H9 (cell line): ENCODE measurements around the gene SLC24A3. TPM values are rescaled to one million over a fixed set of nuclear protein-coding genes. Genes with fewer than 3 reads are reported as not detected.

Experiments used
- DNase-seq: peaks from one replicate; pipeline ENCODE4 v3.0.0-alpha.2; 2017
- H2AFZ ChIP-seq: one replicate; pipeline ENCODE4 v1.6.1; 2013; ENCODE audit warnings: mild to moderate bottlenecking, low read length, control low read depth, moderate library complexity
- H2AK5ac ChIP-seq: 2 replicates; pipeline ENCODE4 v1.6.1; 2013; ENCODE audit warnings: low read length, control low read depth, mixed read lengths; ENCODE audit not compliant: insufficient read length
- H2BK120ac ChIP-seq: one replicate; pipeline ENCODE4 v1.6.1; 2013; ENCODE audit warnings: low read depth, mild to moderate bottlenecking, low read length, control low read depth, inconsistent platforms; ENCODE audit not compliant: poor library complexity, severe bottlenecking
- H2BK12ac ChIP-seq: 2 replicates; pipeline ENCODE4 v1.6.1; 2013; ENCODE audit warnings: low read length, control low read depth, mixed read lengths, low read depth; ENCODE audit not compliant: insufficient read length
- H2BK15ac ChIP-seq: 2 replicates; pipeline ENCODE4 v1.6.1; 2013; ENCODE audit warnings: low read depth, low read length, control low read depth
- H2BK20ac ChIP-seq: one replicate; pipeline ENCODE4 v1.6.1; 2013; ENCODE audit warnings: low read depth, mild to moderate bottlenecking, low read length, control low read depth, inconsistent platforms; ENCODE audit not compliant: poor library complexity, severe bottlenecking
- H2BK5ac ChIP-seq: 2 replicates; pipeline ENCODE4 v1.6.1; 2013; ENCODE audit warnings: low read length, control low read depth, mixed read lengths; ENCODE audit not compliant: insufficient read length
- H3K14ac ChIP-seq: 2 replicates; pipeline ENCODE4 v1.6.1; 2013; ENCODE audit warnings: low read length, control low read depth; ENCODE audit not compliant: insufficient read depth
- H3K18ac ChIP-seq: 2 replicates; pipeline ENCODE4 v1.6.1; 2013; ENCODE audit warnings: low read depth, mild to moderate bottlenecking, mixed read lengths, low read length, control low read depth; ENCODE audit not compliant: insufficient read length
- H3K23ac ChIP-seq: 2 replicates; pipeline ENCODE4 v1.6.1; 2013; ENCODE audit warnings: low read length, control low read depth, mixed read lengths, low read depth; ENCODE audit not compliant: insufficient read length
- H3K23me2 ChIP-seq: 2 replicates; pipeline ENCODE4 v1.6.1; 2013; ENCODE audit warnings: low read depth, mild to moderate bottlenecking, mixed read lengths, low read length, control low read depth; ENCODE audit not compliant: insufficient read length, poor library complexity, severe bottlenecking
- H3K27ac ChIP-seq: 2 replicates; pipeline ENCODE4 v1.5.1; 2013; ENCODE audit warnings: low read length, control low read depth, mixed read lengths, low read depth; ENCODE audit not compliant: insufficient read length
- H3K27me3 ChIP-seq: 2 replicates; pipeline ENCODE4 v1.6.1; 2013; ENCODE audit warnings: low read length, control low read depth, inconsistent platforms; ENCODE audit not compliant: insufficient read depth
- H3K4ac ChIP-seq: 2 replicates; pipeline ENCODE4 v1.6.1; 2013; ENCODE audit warnings: low read depth, mild to moderate bottlenecking, control low read depth, inconsistent platforms, low read length, moderate library complexity
- H3K4me1 ChIP-seq: 2 replicates; pipeline ENCODE4 v1.6.1; 2013; ENCODE audit warnings: low read length, control low read depth, inconsistent platforms; ENCODE audit not compliant: insufficient read depth
- H3K4me2 ChIP-seq: 2 replicates; pipeline ENCODE4 v1.6.1; 2013; ENCODE audit warnings: low read length, control low read depth, mixed read lengths; ENCODE audit not compliant: insufficient read length, insufficient read depth
- H3K56ac ChIP-seq: 2 replicates; pipeline ENCODE4 v1.6.1; 2013; ENCODE audit warnings: low read depth, mild to moderate bottlenecking, mixed read lengths, low read length, control low read depth; ENCODE audit not compliant: insufficient read length
- H3K79me1 ChIP-seq: 2 replicates; pipeline ENCODE4 v1.6.1; 2013; ENCODE audit warnings: low read depth, mild to moderate bottlenecking, moderate library complexity, low read length, control low read depth, inconsistent platforms; ENCODE audit not compliant: insufficient read depth, poor library complexity, severe bottlenecking
- H3K79me2 ChIP-seq: 2 replicates; pipeline ENCODE4 v1.6.1; 2013; ENCODE audit warnings: low read length, control low read depth, inconsistent platforms; ENCODE audit not compliant: insufficient read depth
- H3K9ac ChIP-seq: 2 replicates; pipeline ENCODE4 v1.6.1; 2013; ENCODE audit warnings: low read length, control low read depth, mixed read lengths; ENCODE audit not compliant: insufficient read length; ENCODE audit errors: extremely low read depth
- H3K9me3 ChIP-seq: one replicate; pipeline ENCODE4 v1.6.1; 2013; ENCODE audit warnings: low read depth, low read length, inconsistent platforms; ENCODE audit not compliant: control insufficient read depth
- H3T11ph ChIP-seq: one replicate; pipeline ENCODE4 v1.6.1; 2013; ENCODE audit warnings: mild to moderate bottlenecking, low read length, control low read depth, inconsistent platforms
- H4K20me1 ChIP-seq: one replicate; pipeline ENCODE4 v1.6.1; 2013; ENCODE audit not compliant: control insufficient read depth, insufficient read length, insufficient read depth
- H4K5ac ChIP-seq: 2 replicates; pipeline ENCODE4 v1.6.1; 2013; ENCODE audit warnings: low read depth, mild to moderate bottlenecking, mixed read lengths, low read length, control low read depth; ENCODE audit not compliant: insufficient read length
- H4K8ac ChIP-seq: replicated peaks from 2 replicates; pipeline ENCODE4 v1.6.1; 2013; ENCODE audit warnings: low read length, control low read depth, mixed read lengths, low read depth; ENCODE audit not compliant: insufficient read length
- H4K91ac ChIP-seq: 2 replicates; pipeline ENCODE4 v1.6.1; 2013; ENCODE audit warnings: low read depth, mild to moderate bottlenecking, moderate library complexity, mixed read lengths, low read length, control low read depth; ENCODE audit not compliant: insufficient read length
- H3K27ac Mint-ChIP-seq, 3 experiments: 2 replicates in 2 of 3; 3 replicates in 1 of 3; pipeline ENCODE4 v1.8.0; 2020 to 2021; ENCODE audit warnings: mixed read lengths in 3 of 3, mild to moderate bottlenecking in 1 of 3, moderate library complexity in 1 of 3
- H3K27me3 Mint-ChIP-seq: 2 replicates; pipeline ENCODE4 v1.8.0; 2021; ENCODE audit warnings: low read depth, mild to moderate bottlenecking, moderate library complexity, mixed read lengths
- H3K36me3 Mint-ChIP-seq, 3 experiments: 2 replicates in 2 of 3; 3 replicates in 1 of 3; pipeline ENCODE4 v1.8.0; 2020 to 2021; ENCODE audit warnings: low read depth in 3 of 3, mixed read lengths in 3 of 3; ENCODE audit not compliant: insufficient read depth in 1 of 3
- H3K4me1 Mint-ChIP-seq, 2 experiments: 2 replicates each; pipeline ENCODE4 v1.8.0; 2020; ENCODE audit warnings: mixed read lengths in 2 of 2
- H3K4me3 Mint-ChIP-seq, 2 experiments: 2 replicates in 1 of 2; 3 replicates in 1 of 2; pipeline ENCODE4 v1.8.0; 2020 to 2021; ENCODE audit warnings: mild to moderate bottlenecking in 2 of 2, mixed read lengths in 2 of 2, moderate library complexity in 1 of 2
- H3K9me3 Mint-ChIP-seq, 2 experiments: 2 replicates in 1 of 2; 3 replicates in 1 of 2; pipeline ENCODE4 v1.8.0; 2020; ENCODE audit warnings: mild to moderate bottlenecking in 2 of 2, mixed read lengths in 2 of 2, moderate library complexity in 1 of 2
- CTCF ChIP-seq: fragments of 200-600 bp; sonication (generic); conservative IDR thresholded peaks from 3 replicates; pipeline ENCODE4 v1.8.0; 2021; ENCODE audit warnings: antibody characterized with exemption, mild to moderate bottlenecking
- WGBS: extraction: QIAGEN DNeasy Blood & Tissue Kit; methylation state at CpG from one replicate; pipeline ENCODE4 v1.1.7; 2013; ENCODE audit warnings: missing lambda C conversion rate, low lambda C conversion rate, mixed read lengths; ENCODE audit not compliant: insufficient read length; ENCODE audit errors: extremely low coverage; 5-methylcytosine and 5-hydroxymethylcytosine counted together
- total RNA-seq: library from RNA; stranded (reverse); gene quantifications from 2 replicates; pipeline ENCODE4 v1.2.1, GENCODE V29; 2021

Gene SLC24A3
- total RNA-seq, 1 experiment from 2014 or later: 0.83 TPM

- H2BK5ac ChIP-seq: no peak overlapping the region
- H4K91ac ChIP-seq: no peak overlapping the region
- no peak overlapping the region for H3K23ac ChIP-seq
- Mint-ChIP-seq H3K9me3 (no peaks in the 10 kb centered on the region; a peak in 1 of 5 replicates), H3K4me1 (peaks cover 9 to 13% of the 10 kb centered on the region in 2 experiments), H3K27me3 (peaks cover 10% of the 10 kb centered on the region), H3K27ac (no peak overlapping the region), H3K36me3 (no peaks in the 10 kb centered on the region), H3K4me3 (no peak overlapping the region)
- no peaks in the 10 kb centered on the region for H3K79me2 ChIP-seq
- H3K4me2 ChIP-seq: no peak overlapping the region
- H3K56ac ChIP-seq: no peak overlapping the region
- no peak overlapping the region for H2AFZ ChIP-seq
- H3K9me3 ChIP-seq: no peaks in the 10 kb centered on the region
- no peak overlapping the region for H2AK5ac ChIP-seq
- no peak overlapping the region for H2BK12ac ChIP-seq
- no peaks in the 10 kb centered on the region; the same call in none of the 2 replicates for H3K4me1 ChIP-seq
- no peak for DNase-seq
- no peak overlapping the region for H3K9ac ChIP-seq
- H3K27me3 ChIP-seq: no peaks in the 10 kb centered on the region
- no peak overlapping the region for H4K5ac ChIP-seq
- WGBS: no CpG with 5 or more reads among the region's 4 CpGs
- no peak overlapping the region for H3K18ac ChIP-seq
- H2BK120ac ChIP-seq: no peak overlapping the region
- no peaks in the 10 kb centered on the region for H4K20me1 ChIP-seq
- H3T11ph ChIP-seq: no peak overlapping the region
- H3K79me1 ChIP-seq: no peaks in the 10 kb centered on the region
- H2BK20ac ChIP-seq: no peak overlapping the region
- no peak overlapping the region for H4K8ac ChIP-seq
- TF ChIP-seq CTCF: no peak
- no peak overlapping the region for H3K14ac ChIP-seq
- H2BK15ac ChIP-seq: no peak overlapping the region
- no peak overlapping the region for H3K4ac ChIP-seq
- no peak overlapping the region for H3K27ac ChIP-seq
- H3K23me2 ChIP-seq: no peaks in the 10 kb centered on the region
Measured at GRCh38 chr20:19765913-19766312, 553.5 kb downstream of the SLC24A3 start.
